Measurements from ENCODE around the gene WSB2.

The WSB2 gene

DNA sequence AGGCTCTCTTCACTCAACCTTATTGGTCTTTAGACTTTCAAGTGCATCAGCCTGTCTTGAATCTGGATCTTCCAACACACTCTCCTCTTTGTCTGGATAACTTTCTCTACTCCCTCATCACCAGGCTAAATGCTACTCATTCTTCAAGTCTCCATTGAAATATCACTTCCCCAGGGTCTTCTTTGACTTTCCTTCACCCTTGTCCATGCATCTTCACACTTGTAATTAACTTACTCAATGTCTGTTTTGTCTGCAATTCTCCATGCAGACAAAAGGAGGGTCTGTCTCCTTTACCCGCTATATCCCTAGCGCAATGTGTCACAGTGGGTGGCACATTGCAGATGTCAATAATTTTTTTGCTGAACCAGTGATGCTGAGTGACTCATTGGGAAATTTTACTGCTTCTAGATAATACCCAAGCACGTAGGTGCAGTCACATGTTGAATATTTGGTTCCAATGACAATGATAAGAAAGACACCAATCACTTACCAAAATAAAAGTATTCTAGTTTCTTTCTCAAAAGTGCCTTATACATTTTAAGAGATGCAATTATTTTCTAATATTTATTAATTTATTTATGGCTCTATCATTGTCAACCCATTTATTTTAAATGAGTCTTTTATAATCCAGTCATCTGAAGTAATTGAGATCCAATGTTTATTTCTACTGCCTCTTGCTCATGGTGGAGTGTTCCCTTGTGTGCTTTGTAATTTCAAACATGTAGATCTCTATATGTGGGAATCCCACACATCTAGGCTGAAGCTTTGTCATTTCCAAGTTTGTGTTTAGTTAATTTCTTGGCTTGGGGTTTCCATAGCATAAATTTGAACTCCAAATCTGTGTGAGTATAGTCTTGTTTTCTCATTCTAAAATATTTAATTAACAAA, 66.2 kb downstream of the WSB2 start:
- no peak for DNase-seq (ENCODE audit: low spot score)

DNA sequence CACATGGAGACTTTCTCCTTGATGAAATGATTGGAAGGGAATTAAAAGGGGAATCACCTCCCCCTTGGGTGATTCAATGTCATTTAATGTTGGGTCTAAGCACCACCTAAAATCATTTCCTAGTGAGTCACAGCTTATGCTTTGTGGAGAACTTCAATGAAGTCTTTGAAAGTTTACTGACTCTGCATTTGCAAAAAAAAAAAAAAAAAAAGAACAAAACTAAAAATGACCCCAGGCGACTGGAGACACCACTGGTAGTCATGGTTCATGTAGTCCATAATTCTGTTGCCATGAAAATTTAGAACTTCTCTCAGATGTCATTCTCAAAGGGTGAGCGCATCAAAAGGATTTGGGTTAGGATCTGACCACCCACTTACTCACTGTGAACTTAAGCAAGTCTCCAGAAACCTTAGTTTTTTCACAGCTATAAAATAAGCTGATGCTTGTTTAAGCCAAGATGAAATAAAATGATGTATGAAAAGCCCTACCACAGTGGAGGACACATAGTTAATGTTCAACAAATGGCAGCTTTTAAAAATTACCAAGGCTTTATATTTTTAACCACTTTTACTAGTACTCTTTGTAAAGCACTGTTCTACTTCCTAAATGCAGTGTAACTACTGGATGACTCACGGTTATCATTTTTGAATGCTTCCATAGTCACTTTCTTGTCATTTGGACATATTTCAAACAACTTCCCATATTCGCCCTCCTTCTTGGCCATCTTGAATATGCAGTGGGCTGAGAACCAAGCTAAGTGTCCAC, 74.1 kb downstream of the WSB2 start:
- peak; percentile 68 for DNase-seq (ENCODE audit: low spot score)

DNA sequence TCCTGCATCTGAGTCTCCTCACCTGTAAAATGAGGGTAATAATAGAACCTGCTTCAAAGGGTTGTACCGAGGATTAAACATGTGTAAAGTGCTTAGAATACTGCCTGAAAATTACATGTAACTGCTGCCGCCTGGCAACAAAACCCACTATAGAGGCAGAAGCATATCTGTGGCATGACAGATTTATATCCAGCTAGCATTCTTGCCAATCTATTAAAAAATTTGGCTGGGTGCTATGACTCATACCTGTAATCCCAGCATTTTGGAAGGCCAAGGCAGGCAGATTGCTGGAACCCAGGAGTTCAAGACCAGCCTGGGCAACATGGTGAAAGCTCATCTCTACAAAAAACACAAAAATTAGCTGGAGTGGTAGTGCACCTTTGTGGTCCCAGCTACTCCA, 75.8 kb downstream of the WSB2 start:
- DNase-seq (ENCODE audit: low spot score) = no peak
